ENCODE measurements around the gene NDFIP2.

Gene NDFIP2

DNA sequence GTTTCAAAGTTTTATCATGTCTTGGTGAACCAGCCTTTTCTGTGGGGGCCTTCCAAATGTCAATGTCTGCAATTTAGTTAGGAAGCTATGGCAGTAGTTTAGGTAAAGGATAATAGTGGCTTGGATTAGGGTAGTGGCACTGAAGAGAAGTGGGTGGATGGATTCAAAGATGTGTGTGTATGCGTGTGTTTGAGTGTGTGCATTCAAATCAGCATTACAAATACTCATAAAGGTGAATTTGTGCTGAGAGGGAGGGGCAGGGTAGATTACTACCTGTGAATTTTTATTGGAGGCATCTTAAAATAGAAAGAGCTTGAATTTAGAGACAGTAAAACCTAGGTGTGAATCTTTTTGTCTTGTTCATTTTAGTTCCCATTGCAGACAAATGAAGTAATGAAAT is 16.9 kb downstream of the NDFIP2 start:
- TF ChIP-seq, protein P1, sequence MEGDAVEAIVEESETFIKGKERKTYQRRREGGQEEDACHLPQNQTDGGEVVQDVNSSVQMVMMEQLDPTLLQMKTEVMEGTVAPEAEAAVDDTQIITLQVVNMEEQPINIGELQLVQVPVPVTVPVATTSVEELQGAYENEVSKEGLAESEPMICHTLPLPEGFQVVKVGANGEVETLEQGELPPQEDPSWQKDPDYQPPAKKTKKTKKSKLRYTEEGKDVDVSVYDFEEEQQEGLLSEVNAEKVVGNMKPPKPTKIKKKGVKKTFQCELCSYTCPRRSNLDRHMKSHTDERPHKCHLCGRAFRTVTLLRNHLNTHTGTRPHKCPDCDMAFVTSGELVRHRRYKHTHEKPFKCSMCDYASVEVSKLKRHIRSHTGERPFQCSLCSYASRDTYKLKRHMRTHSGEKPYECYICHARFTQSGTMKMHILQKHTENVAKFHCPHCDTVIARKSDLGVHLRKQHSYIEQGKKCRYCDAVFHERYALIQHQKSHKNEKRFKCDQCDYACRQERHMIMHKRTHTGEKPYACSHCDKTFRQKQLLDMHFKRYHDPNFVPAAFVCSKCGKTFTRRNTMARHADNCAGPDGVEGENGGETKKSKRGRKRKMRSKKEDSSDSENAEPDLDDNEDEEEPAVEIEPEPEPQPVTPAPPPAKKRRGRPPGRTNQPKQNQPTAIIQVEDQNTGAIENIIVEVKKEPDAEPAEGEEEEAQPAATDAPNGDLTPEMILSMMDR (IDR thresholded peaks at IDR 0.05; ENCODE audit: insufficient read depth, low read length, poor library complexity, severe bottlenecking): no peak
- TF ChIP-seq EZH2phosphoT487 (conservative IDR thresholded peaks at IDR 0.05; ENCODE audit: low read length): no peak
- no peak overlapping the region for H3K4me3 ChIP-seq (ENCODE audit: insufficient read depth, low read length, poor library complexity, severe bottlenecking)
- H4K20me1 ChIP-seq (ENCODE audit: low read depth, low read length): peaks cover 24% of the 10 kb centered on the region; the same call in 1 of the 2 replicates
- no peak overlapping the region for H2AFZ ChIP-seq (ENCODE audit: low read depth, low read length, severe bottlenecking)
- no peaks in the 10 kb centered on the region for H3K36me3 ChIP-seq (ENCODE audit: low read length)
- no peaks in the 10 kb centered on the region for H3K9me2 ChIP-seq (replicated peaks; ENCODE audit: insufficient read depth, low read length)
- H3K27ac ChIP-seq (ENCODE audit: low read depth, low read length): no peak overlapping the region
- H3K79me2 ChIP-seq (ENCODE audit: insufficient read depth, low read length): peaks cover 9% of the 10 kb centered on the region
- no peaks in the 10 kb centered on the region for H3F3A ChIP-seq (ENCODE audit: insufficient read depth)
- H3K27me3 ChIP-seq (ENCODE audit: low read length): no peaks in the 10 kb centered on the region
- no peak overlapping the region for H3K9ac ChIP-seq (ENCODE audit: low read length)
- no peaks in the 10 kb centered on the region for H3K9me3 ChIP-seq (ENCODE audit: insufficient read depth, low read length)
- no peak overlapping the region for H3K4me2 ChIP-seq (ENCODE audit: low read depth, low read length, poor library complexity, severe bottlenecking)

DNA sequence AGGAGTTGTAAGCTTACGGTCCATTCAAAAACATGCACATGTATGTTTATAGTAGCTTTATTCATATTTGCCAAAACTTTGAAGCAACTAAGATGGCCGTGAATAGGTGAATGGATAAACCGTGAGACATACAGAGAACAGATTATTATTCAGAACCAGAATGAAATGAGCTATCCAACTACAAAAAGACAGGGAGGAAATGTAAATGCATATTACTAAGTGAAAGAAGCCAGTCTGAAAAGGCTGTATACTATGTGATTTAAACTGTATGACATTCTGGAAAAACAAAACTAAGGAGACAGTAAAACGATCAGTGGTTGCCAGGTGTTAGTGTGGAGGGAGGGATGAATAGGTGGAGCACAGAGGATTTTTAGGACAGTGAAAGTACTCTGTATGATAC is 19.9 kb downstream of the NDFIP2 start:
- TF ChIP-seq EZH2phosphoT487 (conservative IDR thresholded peaks at IDR 0.05; ENCODE audit: low read length): no peak
- TF ChIP-seq, protein P1 (IDR thresholded peaks at IDR 0.05; ENCODE audit: insufficient read depth, low read length, poor library complexity, severe bottlenecking): no peak
- H3K27me3 ChIP-seq (ENCODE audit: low read length): no peaks in the 10 kb centered on the region
- H2AFZ ChIP-seq (ENCODE audit: low read depth, low read length, severe bottlenecking): no peak overlapping the region
- peaks cover 16% of the 10 kb centered on the region for H3K79me2 ChIP-seq (ENCODE audit: insufficient read depth, low read length)
- H3F3A ChIP-seq (ENCODE audit: insufficient read depth): no peaks in the 10 kb centered on the region
- no peak overlapping the region for H3K4me3 ChIP-seq (ENCODE audit: insufficient read depth, low read length, poor library complexity, severe bottlenecking)
- 0 out of 2 replicates have a peak, but pooled peaks cover 3% of the 10 kb centered on the region for H4K20me1 ChIP-seq (ENCODE audit: low read depth, low read length)
- H3K4me2 ChIP-seq (ENCODE audit: low read depth, low read length, poor library complexity, severe bottlenecking): no peak overlapping the region
- H3K9me3 ChIP-seq (ENCODE audit: insufficient read depth, low read length): no peaks in the 10 kb centered on the region
- H3K36me3 ChIP-seq (ENCODE audit: low read length): no peaks in the 10 kb centered on the region
- no peak overlapping the region for H3K27ac ChIP-seq (ENCODE audit: low read depth, low read length)
- no peaks in the 10 kb centered on the region for H3K9me2 ChIP-seq (replicated peaks; ENCODE audit: insufficient read depth, low read length)
- H3K9ac ChIP-seq (ENCODE audit: low read length): no peak overlapping the region

DNA sequence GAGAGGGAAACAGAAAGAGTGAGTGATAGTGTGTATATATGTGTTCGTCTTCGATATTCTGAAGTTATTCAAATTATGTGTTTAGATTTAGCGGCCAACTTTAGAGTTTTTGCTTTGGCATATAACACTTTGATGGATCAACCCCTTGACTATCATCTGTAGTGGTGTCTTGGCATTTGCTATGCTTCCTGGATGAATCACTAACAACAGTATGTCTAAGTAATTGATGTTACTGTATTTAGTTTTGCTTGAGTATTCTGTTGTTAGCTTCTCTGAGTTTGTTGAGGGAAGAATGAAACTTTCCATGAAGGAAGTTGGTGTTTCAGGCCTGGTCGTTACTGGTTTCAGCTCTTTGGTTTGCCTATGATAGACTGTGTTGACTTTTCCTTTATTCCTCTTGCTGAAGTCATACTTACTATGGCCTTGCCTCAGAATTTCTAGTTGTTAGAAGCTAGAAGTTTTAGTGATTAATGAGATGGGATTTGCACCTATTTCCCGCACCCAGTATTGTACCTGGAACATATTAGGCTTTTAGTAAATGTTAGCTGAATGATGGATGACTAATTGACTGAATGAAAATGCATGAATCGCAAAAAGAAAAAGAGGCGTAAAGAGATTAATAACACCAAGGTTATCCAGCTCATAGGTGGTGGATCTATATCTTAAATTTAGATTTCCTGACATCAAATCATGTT is 20.7 kb downstream of the NDFIP2 start:
- H3K36me3 ChIP-seq (ENCODE audit: low read length): no peaks in the 10 kb centered on the region
- no peak overlapping the region for H3K27ac ChIP-seq (ENCODE audit: low read depth, low read length)
- peaks cover 16% of the 10 kb centered on the region for H3K79me2 ChIP-seq (ENCODE audit: insufficient read depth, low read length)
- H3K4me3 ChIP-seq (ENCODE audit: insufficient read depth, low read length, poor library complexity, severe bottlenecking): no peak overlapping the region
- no peak overlapping the region for H3K9ac ChIP-seq (ENCODE audit: low read length)
- H3K4me2 ChIP-seq (ENCODE audit: low read depth, low read length, poor library complexity, severe bottlenecking): no peak overlapping the region
- TF ChIP-seq EZH2phosphoT487 (conservative IDR thresholded peaks at IDR 0.05; ENCODE audit: low read length): no peak
- TF ChIP-seq, protein P1 (IDR thresholded peaks at IDR 0.05; ENCODE audit: insufficient read depth, low read length, poor library complexity, severe bottlenecking): no peak
- 0 out of 2 replicates have a peak, but pooled peaks cover 8% of the 10 kb centered on the region for H4K20me1 ChIP-seq (ENCODE audit: low read depth, low read length)
- no peak overlapping the region for H2AFZ ChIP-seq (ENCODE audit: low read depth, low read length, severe bottlenecking)
- no peaks in the 10 kb centered on the region for H3K9me2 ChIP-seq (replicated peaks; ENCODE audit: insufficient read depth, low read length)
- H3K27me3 ChIP-seq (ENCODE audit: low read length): no peaks in the 10 kb centered on the region
- H3K9me3 ChIP-seq (ENCODE audit: insufficient read depth, low read length): no peaks in the 10 kb centered on the region
- H3F3A ChIP-seq (ENCODE audit: insufficient read depth): no peaks in the 10 kb centered on the region
